ENCODE results near the gene CLEC3B.
A peak's percentile ranks its signal among the peaks of the same experiment; 100 is the strongest.
"Not testable (repeated sequence)": the region's sequence is repeated elsewhere in the genome, so short reads cannot be mapped to it uniquely, and the experiment has no call there.

Gene CLEC3B, protein sequence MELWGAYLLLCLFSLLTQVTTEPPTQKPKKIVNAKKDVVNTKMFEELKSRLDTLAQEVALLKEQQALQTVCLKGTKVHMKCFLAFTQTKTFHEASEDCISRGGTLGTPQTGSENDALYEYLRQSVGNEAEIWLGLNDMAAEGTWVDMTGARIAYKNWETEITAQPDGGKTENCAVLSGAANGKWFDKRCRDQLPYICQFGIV

DNA sequence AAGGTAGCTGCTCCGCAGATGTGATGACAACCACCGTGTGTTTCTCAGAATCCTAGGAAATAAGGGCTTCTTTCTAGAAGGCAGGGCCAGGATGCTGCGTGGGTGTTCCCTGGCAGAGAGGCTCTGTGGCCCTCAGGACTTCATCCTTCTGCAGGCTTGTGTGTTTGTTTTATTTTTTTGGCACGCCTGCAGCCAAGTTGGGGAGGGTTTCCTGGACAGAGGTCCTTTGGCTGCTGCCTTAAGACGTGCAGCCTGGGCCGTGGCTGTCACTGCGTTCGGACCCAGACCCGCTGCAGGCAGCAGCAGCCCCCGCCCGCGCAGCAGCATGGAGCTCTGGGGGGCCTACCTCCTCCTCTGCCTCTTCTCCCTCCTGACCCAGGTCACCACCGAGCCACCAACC, at the start of gene CLEC3B:
TSS of gene CLEC3B (plus strand) at position 266 of the 400 bp plus-strand sequence. CDS start at position 326, 60 bp downstream.
- no peak for DNase-seq

DNA sequence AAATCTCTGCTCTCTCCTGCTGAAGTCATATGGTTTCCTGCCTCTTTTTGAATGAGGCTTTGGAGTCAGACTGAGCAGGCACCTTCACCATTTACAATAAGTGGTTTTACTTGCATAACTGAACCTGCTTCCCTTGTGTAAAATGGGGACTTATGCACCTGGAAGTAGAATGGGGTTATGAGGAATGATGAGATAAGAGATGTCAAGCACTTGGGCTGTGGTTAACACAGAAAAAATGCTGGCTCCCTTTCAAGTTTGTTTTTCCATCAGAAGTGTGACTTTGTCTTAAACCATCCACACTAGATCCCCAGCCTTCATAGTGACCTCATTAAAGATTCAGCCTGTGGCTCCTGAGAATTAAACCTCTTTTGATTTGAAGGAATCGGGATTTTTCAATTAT, 44.9 kb upstream of the CLEC3B start:
- DNase-seq = no peak

DNA sequence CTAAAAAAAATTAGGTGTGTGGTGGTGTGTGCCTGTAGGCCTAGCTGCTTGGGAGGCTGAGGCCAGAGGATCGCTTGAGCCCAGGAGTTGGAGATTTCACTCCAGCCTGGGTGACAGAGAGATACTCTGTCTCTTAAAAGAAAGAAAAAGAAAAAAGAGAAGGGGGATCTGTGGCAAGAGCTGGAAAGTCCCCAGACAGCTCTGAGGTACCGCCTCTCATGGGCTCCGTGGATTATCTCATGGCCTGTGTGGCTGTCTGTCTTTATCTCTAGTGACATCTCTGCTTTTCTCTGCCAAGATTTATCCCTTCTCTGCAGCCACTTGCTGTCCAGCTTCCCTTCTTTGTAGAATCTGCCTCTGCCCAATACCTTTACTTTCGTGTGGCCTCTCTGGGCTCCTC, 44.4 kb upstream of the CLEC3B start:
- DNase-seq = no peak

DNA sequence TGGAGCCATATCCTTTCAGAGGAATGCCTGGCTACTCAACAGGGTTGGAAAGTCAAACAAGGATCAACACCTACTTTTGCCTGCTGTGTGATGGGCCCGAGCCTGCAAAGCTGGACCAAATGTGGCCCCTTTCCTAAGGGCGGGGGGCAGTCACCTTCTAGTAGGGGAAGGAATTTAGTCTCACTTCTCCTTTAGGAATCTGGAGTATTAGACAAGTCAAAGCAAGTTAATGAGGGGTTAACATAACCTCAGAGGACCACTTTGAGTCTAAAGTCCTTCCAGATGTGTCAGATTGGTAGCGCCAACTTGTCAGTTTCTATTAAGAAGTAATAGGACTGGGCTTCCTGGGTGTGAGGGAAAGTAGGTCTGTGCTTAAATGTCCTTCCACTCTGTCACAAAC, 43.3 kb upstream of the CLEC3B start:
- DNase-seq = no peak

DNA sequence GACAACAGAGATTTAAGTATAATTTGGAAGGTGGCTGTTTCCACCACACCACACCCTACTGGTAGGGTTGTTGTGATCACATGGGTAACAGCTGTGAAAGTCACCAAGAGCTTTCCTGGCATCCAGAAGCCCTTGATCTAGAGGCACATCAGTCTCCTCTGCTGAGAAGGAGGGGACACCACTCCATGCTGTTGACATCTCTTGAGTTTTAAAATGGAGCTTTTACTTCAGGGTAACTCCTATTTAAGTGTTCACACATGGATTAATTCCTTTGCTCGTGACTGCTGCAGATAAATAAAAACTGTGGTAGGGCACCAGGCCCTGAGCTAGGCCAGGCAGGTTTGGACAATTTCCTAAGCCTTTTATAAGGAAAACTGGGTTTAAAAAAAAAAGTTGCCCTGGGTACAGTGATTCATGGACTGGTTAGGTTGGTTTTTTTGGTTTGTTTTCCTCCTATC, 42.6 kb upstream of the CLEC3B start:
- DNase-seq = no peak

DNA sequence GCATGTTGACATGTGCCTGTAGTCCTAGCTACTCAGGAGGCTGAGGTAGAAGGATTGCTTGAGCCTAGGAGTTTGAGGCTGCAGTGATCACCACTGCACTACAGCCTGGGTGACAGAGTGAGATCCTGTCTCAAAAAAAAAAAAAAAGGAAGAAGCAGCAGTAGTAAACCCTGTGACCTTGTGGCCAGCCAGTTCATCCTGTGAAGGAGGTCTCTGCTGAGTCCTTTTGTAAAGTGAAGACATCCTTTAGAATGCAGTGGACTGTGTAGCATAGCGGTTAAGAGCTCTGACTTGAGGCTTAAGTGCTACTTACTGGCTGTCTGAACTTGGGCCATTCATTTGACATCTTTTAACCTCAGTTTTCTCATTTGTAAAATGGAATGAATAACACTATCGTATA, 41.8 kb upstream of the CLEC3B start:
- no peak for DNase-seq

DNA sequence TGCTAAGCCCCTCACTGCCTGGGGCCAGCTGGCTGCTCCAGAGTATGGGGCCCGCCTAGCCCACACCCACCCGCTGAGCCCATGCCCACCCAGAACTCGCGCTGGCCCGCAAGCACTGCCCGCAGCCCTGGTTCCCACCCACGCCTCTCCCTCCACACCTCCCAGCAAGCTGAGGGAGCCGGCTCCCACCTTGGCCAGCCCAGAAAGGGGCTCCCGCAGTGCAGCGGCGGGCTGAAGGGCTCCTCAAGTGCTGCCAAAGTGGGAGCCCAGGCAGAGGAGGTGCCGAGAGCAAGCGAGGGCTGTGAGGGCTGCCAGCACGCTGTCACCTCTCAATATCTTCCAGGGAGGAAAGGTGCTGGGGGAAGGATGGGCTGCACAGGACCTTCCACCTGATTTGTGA, 39.8 kb upstream of the CLEC3B start:
- not testable (repeated sequence) for DNase-seq

DNA sequence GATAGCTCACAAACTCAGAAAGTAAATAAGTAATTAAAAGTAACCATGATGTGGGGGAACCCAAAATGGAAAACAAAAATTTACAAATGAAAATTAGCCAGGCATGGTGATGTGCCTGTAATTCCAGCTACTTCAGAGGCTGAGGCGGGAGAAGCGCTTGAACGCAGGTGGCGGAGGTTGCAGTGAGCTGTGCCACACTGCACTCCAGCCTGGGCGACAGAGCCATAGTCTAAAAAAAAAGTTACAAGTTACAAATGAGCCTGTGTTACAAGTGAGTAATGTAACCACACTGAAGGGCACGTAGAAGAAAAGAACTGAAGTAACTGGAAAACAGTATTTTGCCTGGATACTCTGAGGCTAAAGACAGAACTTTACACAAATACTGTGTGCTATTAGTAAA, 38.8 kb upstream of the CLEC3B start:
- no peak for DNase-seq

DNA sequence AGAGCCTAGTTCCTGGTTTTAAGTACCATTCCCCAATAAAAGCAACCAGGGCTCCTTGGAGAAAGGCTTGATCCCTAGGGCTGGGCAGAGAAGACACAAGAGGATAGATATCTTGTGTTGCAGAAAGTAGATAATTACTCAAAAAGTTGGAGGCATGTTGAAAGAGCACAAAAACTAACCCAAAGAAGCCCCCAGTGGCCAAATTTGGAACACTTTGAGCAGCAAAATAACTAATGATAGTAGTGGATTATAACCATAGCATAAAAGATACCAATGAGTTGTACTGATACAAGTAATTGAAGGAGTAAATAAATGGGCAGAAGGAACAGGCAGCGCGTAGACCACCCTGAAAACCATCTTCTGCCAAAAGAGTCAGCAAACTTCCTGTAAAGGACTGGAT, 38.0 kb upstream of the CLEC3B start:
- peak; percentile 7 for DNase-seq

DNA sequence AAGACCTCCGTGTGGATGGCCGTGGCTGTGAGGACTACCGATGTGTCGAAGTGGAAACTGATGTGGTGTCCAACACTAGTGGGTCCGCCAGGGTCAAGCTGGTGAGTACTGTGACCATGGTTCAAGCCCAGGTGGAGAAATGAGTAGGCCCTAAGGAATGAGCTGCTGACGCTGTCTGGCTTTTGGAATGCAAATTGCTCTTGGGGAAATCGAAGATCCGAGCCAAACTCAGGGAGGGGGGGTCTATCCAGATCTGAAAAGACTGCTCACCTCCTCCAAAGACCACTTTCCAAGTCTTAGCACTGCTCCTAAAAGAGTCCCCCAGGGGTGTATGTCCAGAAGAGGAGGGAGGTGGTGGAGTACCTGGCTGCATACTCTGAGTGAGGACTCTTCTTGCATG, 37.0 kb upstream of the CLEC3B start:
- no peak for DNase-seq

DNA sequence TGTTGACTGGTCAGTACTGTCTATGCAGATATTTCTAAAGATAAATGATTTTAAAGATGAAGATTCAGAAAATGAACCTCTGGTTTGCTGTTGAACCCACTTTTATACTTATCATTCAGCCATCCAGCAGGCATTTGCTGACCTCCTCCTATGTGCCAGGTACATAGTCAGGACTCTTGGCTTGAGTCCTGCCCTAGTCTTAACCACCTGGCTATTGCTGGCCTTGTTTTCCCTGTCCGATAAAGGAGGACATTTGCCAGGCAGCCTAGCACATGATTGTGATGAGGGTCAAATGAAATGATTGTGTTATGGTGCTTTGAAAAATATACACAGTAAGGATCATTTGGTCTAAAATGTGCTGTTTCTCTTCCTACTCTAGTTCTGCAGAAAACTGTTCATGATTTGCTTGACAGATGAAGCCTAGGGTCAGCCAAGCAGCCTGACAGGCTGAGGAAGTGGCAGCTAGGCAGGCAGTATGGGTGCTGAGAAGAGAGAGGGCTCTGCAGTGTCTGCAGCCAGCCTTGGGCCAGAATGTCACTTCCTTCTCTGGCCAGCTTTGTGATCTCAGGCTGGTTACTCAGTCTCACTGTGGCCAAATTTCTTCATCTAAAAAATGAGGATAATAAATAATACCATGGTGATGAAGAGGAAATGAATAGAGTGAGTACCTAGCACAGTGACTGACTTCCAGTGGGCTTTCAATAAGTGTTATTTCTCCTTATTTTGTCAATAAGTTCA, 36.3 kb upstream of the CLEC3B start:
- no peak for DNase-seq

DNA sequence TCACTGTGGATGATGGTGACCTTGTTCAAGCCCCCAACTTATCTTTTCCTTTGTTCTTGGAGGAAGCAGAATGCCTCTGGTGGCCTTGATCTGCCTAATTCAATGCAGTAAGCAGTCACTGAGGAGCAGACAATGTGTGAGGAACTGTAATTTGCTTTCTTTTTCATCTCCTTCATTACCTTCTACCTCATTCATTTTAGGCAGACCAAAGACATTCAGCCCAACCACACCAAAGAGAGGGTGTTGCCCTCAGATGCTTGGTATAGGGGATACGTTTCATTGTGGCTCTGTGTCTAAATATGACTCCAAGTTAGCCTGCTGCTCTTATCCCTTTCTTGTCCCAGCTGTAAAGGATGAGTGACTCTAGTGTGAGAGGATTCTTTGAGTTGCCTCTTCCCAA, 34.8 kb upstream of the CLEC3B start:
- peak; percentile 12 for DNase-seq

DNA sequence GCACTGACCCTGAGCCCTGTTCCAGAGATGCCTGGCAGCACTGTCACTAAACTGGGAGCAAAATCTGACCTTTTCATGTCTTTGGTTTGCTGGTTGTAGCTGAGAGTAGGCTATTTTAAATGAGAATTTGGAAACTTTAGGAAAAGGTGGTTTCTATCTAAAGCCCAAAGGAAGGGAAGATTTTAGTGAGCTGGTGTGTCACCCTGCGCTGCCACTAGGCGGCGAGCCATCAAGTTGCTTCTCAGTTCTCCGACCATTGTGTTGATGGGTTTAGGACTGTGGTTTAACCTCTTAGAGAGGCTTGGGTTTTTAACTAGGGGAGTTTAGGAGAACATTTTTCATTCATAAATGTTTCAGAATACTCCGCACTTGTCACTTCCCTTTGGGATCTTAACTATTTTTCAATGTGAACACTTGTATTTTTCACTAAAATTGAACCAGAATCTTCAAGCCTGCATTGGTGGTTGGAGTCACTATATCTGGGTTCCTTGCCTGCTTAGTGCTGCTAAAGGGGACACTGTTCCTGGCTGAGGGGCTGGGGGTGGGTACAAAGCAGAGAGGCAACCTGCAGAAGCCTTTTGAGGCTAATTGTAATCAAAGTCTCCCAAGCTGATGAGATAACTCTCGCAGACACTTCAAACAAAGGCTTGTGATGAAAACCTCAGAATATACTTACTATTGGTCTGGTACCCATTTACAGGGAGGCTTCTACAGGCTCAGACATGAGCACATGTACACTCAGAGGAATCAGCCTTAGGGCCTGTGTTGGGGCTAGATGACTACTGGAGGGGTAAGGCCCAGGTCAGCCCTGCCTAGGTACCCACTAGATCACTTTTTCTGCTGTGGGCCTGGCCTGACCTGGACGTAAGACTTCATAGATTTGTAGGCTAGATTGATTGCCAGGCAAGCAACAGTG, 33.3 kb upstream of the CLEC3B start:
- peak; percentile 38 for DNase-seq

DNA sequence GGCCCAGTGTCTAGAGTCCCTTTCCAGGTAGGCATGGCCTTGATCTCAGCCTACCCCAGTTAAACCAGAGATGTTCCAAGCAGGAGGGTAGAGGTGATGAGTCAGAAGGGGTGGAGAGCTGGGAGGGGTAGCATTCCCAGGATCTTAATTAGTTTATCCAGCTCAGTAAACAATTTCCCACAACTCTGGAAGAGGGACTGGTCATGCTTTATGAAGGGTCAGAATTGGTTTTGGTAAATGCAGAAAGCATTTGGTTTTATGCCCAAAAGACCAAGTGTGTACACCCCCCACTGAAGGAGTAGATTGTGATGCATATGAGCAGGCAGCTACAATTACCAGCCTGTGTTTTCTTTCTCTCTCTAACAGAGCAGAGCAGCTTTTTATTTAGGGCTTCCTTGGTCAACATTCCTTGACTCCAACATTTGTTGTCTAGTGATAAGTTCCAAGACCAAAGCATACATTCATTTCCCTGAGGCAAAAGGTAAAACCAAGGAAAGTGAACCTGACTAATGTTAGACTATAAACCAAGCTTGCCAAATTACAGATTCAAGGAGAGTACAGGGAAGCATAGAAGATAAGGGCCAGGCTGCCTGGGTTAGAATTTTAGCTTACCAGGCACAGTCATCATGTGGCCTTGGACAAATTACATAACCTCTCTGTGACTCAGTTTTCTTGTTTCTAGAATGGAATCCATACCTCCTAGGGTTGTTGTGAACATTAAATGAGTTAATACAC, 32.5 kb upstream of the CLEC3B start:
- no peak for DNase-seq

DNA sequence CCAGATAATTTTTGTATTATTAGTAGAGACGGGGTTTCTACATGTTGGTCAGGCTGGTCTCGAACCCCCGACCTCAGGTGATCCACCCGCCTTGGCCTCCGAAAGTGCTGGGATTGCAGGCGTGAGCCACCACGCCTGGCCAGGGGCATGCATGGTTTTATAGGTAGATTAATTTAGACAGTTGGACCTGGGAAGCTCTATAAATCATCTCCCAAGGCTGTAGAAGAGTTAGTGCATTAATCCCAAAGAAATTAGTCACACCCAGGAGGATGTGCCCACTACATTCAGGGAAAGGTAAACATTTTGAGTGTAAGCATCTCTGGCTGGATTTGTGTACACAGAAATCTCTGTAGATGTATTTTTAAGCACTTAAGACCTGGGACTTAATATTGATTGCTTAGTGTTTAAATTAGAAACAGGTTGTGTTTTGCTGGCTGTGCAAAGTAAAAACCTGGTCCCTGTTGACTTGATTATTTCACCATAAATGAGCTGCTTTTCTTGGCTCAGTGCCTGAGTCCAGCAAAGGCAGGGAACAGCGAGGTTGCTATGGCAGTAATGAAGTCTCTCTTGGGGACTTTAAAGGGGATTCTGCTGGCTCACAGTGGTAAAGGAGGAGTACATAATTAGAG, 30.8 kb upstream of the CLEC3B start:
- DNase-seq = no peak

DNA sequence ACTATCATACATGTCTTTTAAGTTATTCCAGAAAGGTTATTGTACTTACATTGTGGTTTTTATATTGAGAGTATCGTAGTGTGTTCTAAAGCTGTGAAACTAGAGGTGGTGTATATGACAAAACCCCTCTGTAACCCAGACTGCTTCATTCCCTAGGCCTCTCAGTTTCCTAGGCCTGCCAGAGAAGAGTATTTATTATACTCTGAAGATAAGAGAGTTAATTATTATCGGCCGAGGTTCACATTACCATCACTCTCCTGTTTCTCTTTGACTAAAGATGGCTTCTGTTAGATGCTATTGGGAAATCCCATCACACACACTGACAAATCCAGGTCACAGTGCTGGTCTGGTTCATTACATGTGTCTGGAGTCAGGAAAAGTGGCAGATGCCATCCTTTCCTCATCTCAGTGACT, 29.5 kb upstream of the CLEC3B start:
- DNase-seq = no peak

DNA sequence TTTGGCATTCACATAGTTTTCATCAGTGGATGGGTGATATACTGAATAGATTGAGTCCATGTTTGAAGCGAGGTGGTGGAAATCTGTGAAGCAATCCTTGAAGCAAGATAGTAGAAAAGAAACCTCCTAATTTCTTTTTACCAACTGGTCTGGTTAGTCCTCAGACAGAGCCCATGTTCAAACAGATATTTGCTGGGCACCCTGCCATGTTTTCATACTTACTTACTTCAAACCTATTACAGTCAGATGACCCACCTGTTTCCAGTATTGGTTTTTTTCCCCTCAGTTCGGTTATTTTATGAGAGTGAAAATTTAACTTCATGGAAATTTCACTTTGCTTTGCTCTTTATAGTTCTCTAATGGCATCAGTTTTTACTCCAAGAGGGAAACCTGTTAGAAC, 26.3 kb upstream of the CLEC3B start:
- DNase-seq = no peak

DNA sequence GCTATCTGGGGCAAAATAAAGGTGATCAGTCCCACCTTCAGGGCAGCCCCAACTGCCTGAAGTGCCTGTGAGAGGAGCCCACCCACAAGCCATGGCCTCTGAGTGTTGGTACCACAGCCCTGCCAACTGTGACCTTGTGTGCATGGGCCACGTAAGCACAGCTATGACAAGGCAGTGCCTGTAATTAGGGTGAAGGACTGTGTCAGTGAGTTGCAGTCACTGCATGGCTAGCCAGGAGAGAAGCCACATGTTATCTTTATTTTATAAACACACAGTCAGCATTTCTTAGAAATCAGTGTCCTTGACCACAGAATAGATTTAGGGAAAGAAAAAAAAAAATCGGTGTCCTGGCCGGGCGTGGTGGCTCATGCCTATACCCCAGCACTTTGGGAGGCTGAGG, 25.3 kb upstream of the CLEC3B start:
- DNase-seq = no peak

DNA sequence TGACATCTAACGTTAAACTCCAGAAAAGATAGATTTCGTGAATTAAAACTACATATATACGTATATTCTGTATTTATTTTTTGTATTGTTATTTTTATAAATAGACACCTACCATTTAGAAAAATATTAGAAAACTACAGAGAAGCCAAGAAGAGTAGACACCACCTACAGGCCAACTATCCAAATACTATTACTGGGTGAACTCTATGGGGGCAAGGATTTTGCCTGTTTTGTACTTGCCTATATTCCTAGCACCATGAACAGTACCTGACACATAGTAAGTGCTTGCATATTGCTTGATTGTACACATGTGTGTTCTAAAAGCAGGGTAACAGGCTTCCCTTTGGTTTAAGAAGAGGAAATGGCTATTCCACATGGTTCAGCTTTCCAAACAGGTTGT, 24.4 kb upstream of the CLEC3B start:
- DNase-seq = no peak

DNA sequence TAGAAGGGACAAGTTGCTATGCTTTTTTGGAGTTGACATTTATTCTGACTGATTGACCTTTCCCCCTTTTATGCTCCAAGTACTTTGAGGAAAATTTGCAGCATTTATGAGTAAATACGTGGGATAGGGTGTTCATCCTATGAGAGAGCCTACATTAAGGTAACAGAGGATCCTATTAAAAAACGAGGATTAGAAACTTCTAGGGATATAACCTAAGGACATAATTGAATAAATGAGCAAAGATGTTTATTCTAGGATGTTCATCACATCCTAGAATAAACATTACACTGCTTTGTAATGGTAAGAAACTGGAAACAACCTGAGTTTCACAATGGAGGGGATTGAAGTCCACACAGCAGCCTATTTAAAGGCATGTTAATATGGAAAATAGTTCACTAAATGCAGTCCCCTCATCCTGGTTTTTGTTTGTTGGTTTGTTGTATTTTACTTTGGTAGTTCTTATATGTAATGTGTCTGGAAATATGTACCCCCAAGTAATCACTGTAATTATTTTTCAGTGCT, 23.9 kb upstream of the CLEC3B start:
- no peak for DNase-seq

DNA sequence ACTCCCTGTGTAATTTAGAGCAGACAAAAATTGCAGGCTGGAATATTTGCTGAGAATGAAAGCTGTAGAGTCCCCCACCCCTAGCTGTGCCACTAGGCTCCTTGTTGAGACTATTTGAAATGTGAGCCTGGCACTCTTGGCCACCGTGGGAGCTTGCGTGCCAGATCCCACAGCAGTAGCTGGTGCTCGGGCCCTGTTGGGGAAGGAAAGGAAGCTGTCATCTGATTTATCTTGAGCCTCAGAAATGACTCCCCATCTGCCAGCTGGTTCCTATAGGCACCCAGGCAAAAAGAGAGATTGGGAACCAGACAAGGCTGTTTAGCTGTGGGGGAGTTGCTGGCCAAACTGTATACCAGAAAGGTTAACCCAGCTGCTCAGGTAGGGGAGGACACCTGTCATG, 23.4 kb upstream of the CLEC3B start:
- no peak for DNase-seq

DNA sequence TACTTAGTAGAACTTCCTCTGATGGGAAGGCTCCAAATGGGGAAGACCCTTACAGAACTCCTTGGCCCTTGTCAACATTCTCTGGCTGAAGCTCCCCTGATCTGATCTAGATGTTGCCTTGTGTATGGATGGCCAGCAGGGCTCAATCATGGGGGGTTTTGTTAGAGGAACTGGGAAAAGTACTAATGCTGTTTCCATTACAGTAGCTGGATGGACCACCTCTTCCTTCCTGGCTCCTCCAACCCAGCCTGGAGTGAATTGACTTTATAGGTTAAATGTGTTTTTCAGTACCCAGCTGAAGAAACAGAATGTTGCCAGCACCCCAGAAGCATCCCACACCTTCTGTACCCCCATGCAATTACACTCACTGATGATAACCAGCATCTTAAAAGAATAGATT, 22.7 kb upstream of the CLEC3B start:
- no peak for DNase-seq
